Trophoblast cell (in vitro differentiated cells and primary cell): ENCODE measurements around the gene CACNA1B.

Experiments used
- DNase-seq, 2 donors: peaks; one replicate each; pipeline ENCODE4 v3.0.0-alpha.2; 2016
- H2AFZ ChIP-seq: 2 replicates; pipeline ENCODE4 v1.6.1; 2013; ENCODE audit warnings: low read length, moderate library complexity, mild to moderate bottlenecking; ENCODE audit not compliant: insufficient read depth, poor library complexity
- H2AK5ac ChIP-seq: 2 replicates; pipeline ENCODE4 v1.6.1; 2013; ENCODE audit warnings: mild to moderate bottlenecking, low read length
- H2BK120ac ChIP-seq: 2 replicates; pipeline ENCODE4 v1.6.1; 2013; ENCODE audit warnings: low read length, mild to moderate bottlenecking, moderate library complexity; ENCODE audit not compliant: insufficient read depth, poor library complexity
- H2BK12ac ChIP-seq: 2 replicates; pipeline ENCODE4 v1.6.1; 2013; ENCODE audit warnings: mild to moderate bottlenecking, low read length, moderate library complexity
- H2BK5ac ChIP-seq: 2 replicates; pipeline ENCODE4 v1.6.1; 2013; ENCODE audit warnings: low read length, low read depth, moderate library complexity, mild to moderate bottlenecking; ENCODE audit not compliant: poor library complexity
- H3K14ac ChIP-seq: 2 replicates; pipeline ENCODE4 v1.6.1; 2013; ENCODE audit warnings: mild to moderate bottlenecking, low read length
- H3K18ac ChIP-seq: 2 replicates; pipeline ENCODE4 v1.6.1; 2013; ENCODE audit warnings: mild to moderate bottlenecking, low read length
- H3K23ac ChIP-seq: 2 replicates; pipeline ENCODE4 v1.6.1; 2013; ENCODE audit warnings: low read length
- H3K27ac ChIP-seq: 2 replicates; pipeline ENCODE4 v1.5.1; 2013; ENCODE audit warnings: low read depth, mild to moderate bottlenecking, inconsistent platforms, low read length, moderate library complexity
- H3K27me3 ChIP-seq: 2 replicates; pipeline ENCODE4 v1.6.1; 2013; ENCODE audit warnings: inconsistent platforms, mild to moderate bottlenecking, low read length, moderate library complexity; ENCODE audit not compliant: insufficient read depth
- H3K36me3 ChIP-seq, 2 experiments: 1 replicate in 1 of 2; 2 replicates in 1 of 2; pipeline ENCODE4 v1.6.1; 2013; ENCODE audit warnings: low read length in 2 of 2, mild to moderate bottlenecking in 2 of 2, moderate library complexity in 1 of 2; ENCODE audit not compliant: insufficient read depth in 2 of 2, control insufficient read depth in 1 of 2
- H3K4ac ChIP-seq: 2 replicates; pipeline ENCODE4 v1.6.1; 2013; ENCODE audit warnings: low read depth, mild to moderate bottlenecking, low read length, moderate library complexity
- H3K4me1 ChIP-seq, 2 experiments: 1 replicate in 1 of 2; 2 replicates in 1 of 2; pipeline ENCODE4 v1.6.1; 2013; ENCODE audit warnings: low read length in 2 of 2, mild to moderate bottlenecking in 2 of 2, moderate library complexity in 1 of 2; ENCODE audit not compliant: insufficient read depth in 2 of 2, control insufficient read depth in 1 of 2
- H3K4me2 ChIP-seq: 2 replicates; pipeline ENCODE4 v1.6.1; 2013; ENCODE audit warnings: inconsistent platforms, mild to moderate bottlenecking, low read length, moderate library complexity
- H3K4me3 ChIP-seq: 2 replicates; pipeline ENCODE4 v1.5.1; 2013; ENCODE audit warnings: mild to moderate bottlenecking, low read depth, low read length, inconsistent platforms
- H3K79me1 ChIP-seq: one replicate; pipeline ENCODE4 v1.6.1; 2013; ENCODE audit warnings: low read length
- H3K79me2 ChIP-seq: 2 replicates; pipeline ENCODE4 v1.6.1; 2013; ENCODE audit warnings: low read length, mild to moderate bottlenecking; ENCODE audit not compliant: control insufficient read depth, insufficient read depth, poor library complexity
- H3K9ac ChIP-seq: 2 replicates; pipeline ENCODE4 v1.6.1; 2013; ENCODE audit warnings: mild to moderate bottlenecking, low read length
- H3K9me3 ChIP-seq: 2 replicates; pipeline ENCODE4 v1.6.1; 2013; ENCODE audit warnings: low read depth, mild to moderate bottlenecking, control low read depth, inconsistent platforms, low read length; ENCODE audit not compliant: insufficient read depth
- H4K12ac ChIP-seq: 2 replicates; pipeline ENCODE4 v1.6.1; 2013; ENCODE audit warnings: low read depth, mild to moderate bottlenecking, low read length, moderate library complexity
- H4K8ac ChIP-seq: 2 replicates; pipeline ENCODE4 v1.6.1; 2013; ENCODE audit warnings: low read depth, mild to moderate bottlenecking, low read length, moderate library complexity
- H4K91ac ChIP-seq: one replicate; pipeline ENCODE4 v1.6.1; 2013; ENCODE audit warnings: low read depth, mild to moderate bottlenecking, low read length, moderate library complexity
- WGBS: extraction: QIAGEN DNeasy Blood & Tissue Kit; methylation state at CpG from one replicate; pipeline ENCODE4 v1.1.7; 2013; ENCODE audit warnings: missing lambda C conversion rate; ENCODE audit not compliant: insufficient read length, insufficient coverage; ENCODE audit errors: extremely low coverage; 5-methylcytosine and 5-hydroxymethylcytosine counted together

CACNA1B gene

DNA sequence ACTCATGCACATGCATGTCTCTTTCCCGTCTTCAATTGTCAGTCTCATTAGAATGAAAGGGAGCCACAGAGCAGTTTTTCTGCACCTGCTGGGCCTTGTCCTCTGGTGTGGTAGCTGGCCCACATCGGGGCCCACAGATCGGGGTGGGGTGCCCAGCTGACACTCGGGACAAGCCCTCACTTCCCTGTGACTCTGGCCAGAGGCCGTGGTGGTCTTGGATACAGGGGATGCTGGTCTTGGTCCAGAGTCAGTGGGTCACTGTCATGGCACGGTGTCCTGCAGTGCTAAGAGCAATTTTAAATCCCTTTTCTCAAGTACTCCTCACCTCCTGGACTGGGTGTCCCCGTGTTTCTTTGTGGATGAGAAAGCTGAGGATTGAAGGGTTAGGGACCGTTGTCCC, 193.2 kb downstream of the CACNA1B start:
- Histone ChIP-seq H3K27me3 (no peaks in the 10 kb centered on the region), H3K79me1 (no peaks in the 10 kb centered on the region), H2BK120ac (no peak overlapping the region), H3K27ac (no peak overlapping the region), H4K8ac (no peak overlapping the region), H3K9ac (no peak overlapping the region), H2BK5ac (no peak overlapping the region), H3K9me3 (peaks cover 28% of the 10 kb centered on the region), H3K4ac (no peak overlapping the region), H3K4me3 (no peak overlapping the region), H2BK12ac (no peak overlapping the region), H4K12ac (no peak overlapping the region), H3K14ac (no peak overlapping the region), H3K4me1 (no peaks in the 10 kb centered on the region), H3K4me2 (no peak overlapping the region), H3K79me2 (no peaks in the 10 kb centered on the region), H3K18ac (no peak overlapping the region), H2AFZ (no peak overlapping the region), H2AK5ac (no peak overlapping the region), H3K36me3 (no peaks in the 10 kb centered on the region), H3K23ac (no peak overlapping the region), H4K91ac (no peak overlapping the region)
- no peak for DNase-seq
- no CpG with 5 or more reads among the region's 8 CpGs for WGBS

DNA sequence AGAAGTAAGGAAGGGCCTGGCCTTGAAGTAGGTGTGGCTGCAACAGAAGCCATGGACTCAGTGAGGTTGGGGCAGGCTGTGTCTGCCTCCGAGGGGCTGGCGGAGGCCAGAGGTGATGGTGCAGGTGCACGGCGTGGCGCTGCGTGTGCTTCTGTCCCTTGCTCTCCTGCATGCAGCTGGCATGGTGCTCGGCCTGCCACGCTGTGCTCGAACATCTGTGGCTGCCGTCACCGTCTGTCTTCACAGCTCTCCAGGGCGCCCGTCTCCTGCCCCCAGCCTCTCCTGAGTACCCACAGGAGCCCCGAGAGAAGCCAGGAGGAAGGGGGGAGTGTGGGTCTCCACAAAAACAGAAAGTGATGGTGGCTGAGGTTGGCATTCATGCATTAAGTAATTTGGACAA, 193.7 kb downstream of the CACNA1B start:
- H3K4me3 ChIP-seq, result no peak overlapping the region
- H3K4me2 ChIP-seq, result no peak overlapping the region
- no peaks in the 10 kb centered on the region for H3K36me3 ChIP-seq
- no peak overlapping the region for H3K27ac ChIP-seq
- H3K79me1 ChIP-seq, result no peaks in the 10 kb centered on the region
- H3K18ac ChIP-seq, result no peak overlapping the region
- H2AK5ac ChIP-seq, result no peak overlapping the region
- no peak overlapping the region for H2AFZ ChIP-seq
- H3K27me3 ChIP-seq, result no peaks in the 10 kb centered on the region
- DNase-seq, result no peak
- no peak overlapping the region for H2BK5ac ChIP-seq
- no peak overlapping the region for H2BK120ac ChIP-seq
- H3K9ac ChIP-seq, result no peak overlapping the region
- H4K12ac ChIP-seq, result no peak overlapping the region
- H4K91ac ChIP-seq, result no peak overlapping the region
- H3K79me2 ChIP-seq, result no peaks in the 10 kb centered on the region
- WGBS, result no CpG with 5 or more reads among the region's 14 CpGs
- no peak overlapping the region for H3K14ac ChIP-seq
- peaks cover 28% of the 10 kb centered on the region for H3K9me3 ChIP-seq
- no peak overlapping the region for H4K8ac ChIP-seq
- H2BK12ac ChIP-seq, result no peak overlapping the region
- H3K4me1 ChIP-seq, result no peaks in the 10 kb centered on the region
- H3K4ac ChIP-seq, result no peak overlapping the region
- H3K23ac ChIP-seq, result no peak overlapping the region

DNA sequence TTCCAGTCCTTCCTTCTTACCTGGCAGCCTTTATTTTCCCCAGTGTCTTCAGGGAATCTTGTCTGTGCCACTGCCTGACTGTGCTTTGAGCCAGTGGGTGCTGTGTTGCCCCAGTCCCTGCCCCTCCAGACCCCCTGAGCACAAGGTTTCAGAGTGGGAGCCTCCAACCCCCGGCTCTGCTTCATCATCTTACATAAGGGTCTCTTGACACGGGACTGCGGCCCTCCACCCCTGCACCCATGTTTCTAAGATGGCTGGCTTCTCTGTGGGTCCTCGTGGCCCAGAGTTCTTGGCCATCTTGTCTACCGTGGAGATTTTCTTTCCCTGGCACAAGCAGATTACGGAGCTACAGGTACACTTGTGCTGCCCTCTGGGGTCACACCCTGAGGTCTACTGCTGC, 194.1 kb downstream of the CACNA1B start:
- Histone ChIP-seq H3K9ac (no peak overlapping the region), H3K4me2 (no peak overlapping the region), H3K14ac (no peak overlapping the region), H3K4ac (no peak overlapping the region), H3K4me3 (no peak overlapping the region), H3K4me1 (no peaks in the 10 kb centered on the region), H3K27ac (no peak overlapping the region), H2BK120ac (no peak overlapping the region), H3K79me1 (no peaks in the 10 kb centered on the region), H4K8ac (no peak overlapping the region), H4K12ac (no peak overlapping the region), H2BK12ac (no peak overlapping the region), H2BK5ac (no peak overlapping the region), H3K79me2 (no peaks in the 10 kb centered on the region), H2AK5ac (no peak overlapping the region), H3K36me3 (no peaks in the 10 kb centered on the region), H3K9me3 (peaks cover 31% of the 10 kb centered on the region), H2AFZ (no peak overlapping the region), H3K23ac (no peak overlapping the region), H3K18ac (no peak overlapping the region), H3K27me3 (no peaks in the 10 kb centered on the region), H4K91ac (no peak overlapping the region)
- WGBS, result no CpG with 5 or more reads among the region's 6 CpGs
- no peak for DNase-seq

DNA sequence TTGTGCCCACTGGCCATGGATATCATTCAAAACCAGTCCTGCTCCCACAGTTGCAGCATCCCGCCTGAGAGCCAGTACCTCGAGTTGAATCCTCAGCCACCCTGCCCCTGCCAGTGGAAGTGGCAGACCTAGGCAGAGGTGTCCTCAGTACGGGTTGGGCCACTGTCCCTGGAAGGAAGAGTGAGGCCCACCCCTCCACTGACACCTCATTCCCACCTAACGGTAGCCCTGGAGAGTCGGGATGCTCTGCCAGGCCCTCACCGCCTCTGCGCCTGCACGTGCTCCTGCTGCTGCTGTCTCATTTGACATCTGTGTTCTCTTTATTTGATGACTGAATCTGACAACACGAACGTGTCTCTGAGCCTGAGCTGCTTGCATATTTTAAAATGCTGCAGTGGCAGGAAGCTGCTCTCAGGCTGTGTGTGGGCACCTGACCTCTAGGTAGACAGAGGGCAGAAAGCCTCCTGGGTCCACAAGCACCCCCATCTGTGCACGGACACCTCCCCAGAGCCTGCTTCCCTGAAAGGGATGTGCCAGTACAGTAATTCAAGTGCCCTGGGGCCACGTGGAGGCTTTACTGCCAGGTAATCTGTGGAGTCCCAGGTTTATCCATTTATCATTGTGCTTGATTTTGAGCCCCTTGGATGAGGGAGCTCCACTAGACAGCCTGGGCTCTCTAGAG, 194.7 kb downstream of the CACNA1B start:
- no peaks in the 10 kb centered on the region for H3K79me1 ChIP-seq
- no peaks in the 10 kb centered on the region for H3K4me1 ChIP-seq
- no peak overlapping the region for H2BK120ac ChIP-seq
- H3K4me3 ChIP-seq, result no peak overlapping the region
- H3K18ac ChIP-seq, result no peak overlapping the region
- H3K36me3 ChIP-seq, result no peaks in the 10 kb centered on the region
- H3K14ac ChIP-seq, result no peak overlapping the region
- no peak overlapping the region for H3K9ac ChIP-seq
- H3K4me2 ChIP-seq, result no peak overlapping the region
- peaks cover 35% of the 10 kb centered on the region for H3K9me3 ChIP-seq
- H2BK12ac ChIP-seq, result no peak overlapping the region
- H3K79me2 ChIP-seq, result no peaks in the 10 kb centered on the region
- H2AK5ac ChIP-seq, result no peak overlapping the region
- H3K4ac ChIP-seq, result no peak overlapping the region
- H2BK5ac ChIP-seq, result no peak overlapping the region
- DNase-seq, result no peak
- no peak overlapping the region for H4K12ac ChIP-seq
- H3K27me3 ChIP-seq, result no peaks in the 10 kb centered on the region
- H3K27ac ChIP-seq, result no peak overlapping the region
- no CpG with 5 or more reads among the region's 12 CpGs for WGBS
- no peak overlapping the region for H4K91ac ChIP-seq
- H2AFZ ChIP-seq, result no peak overlapping the region
- H3K23ac ChIP-seq, result no peak overlapping the region
- H4K8ac ChIP-seq, result no peak overlapping the region
